Left lung (tissue), 10 donors: ENCODE results near the gene PGA5. TPM values are rescaled to one million over a fixed set of nuclear protein-coding genes. Genes with fewer than 3 reads are reported as not detected.
A peak's percentile ranks its signal among the peaks of the same experiment; 100 is the strongest.
"Not testable (repeated sequence)": the region's sequence is repeated elsewhere in the genome, so short reads cannot be mapped to it uniquely, and the experiment has no call there.

Experiments used
- ATAC-seq: fragments of 200-7000 bp; cut with Tn5 transposase; one replicate; pipeline ENCODE4 v1.9.1; 2020; ENCODE audit warnings: moderate library complexity
- DNase-seq, 4 donors: peaks; one replicate each; pipeline ENCODE4 v3.0.0-alpha.2; 2013 to 2020
- H3K27ac ChIP-seq, 2 donors: fragments of 200-600 bp; sonication (generic) in 1 of 2; one replicate each; pipeline versions ENCODE4 v1.5.0 to v1.8.0; 2020 to 2021
- H3K27me3 ChIP-seq, 2 donors: fragments of 200-600 bp; sonication (generic) in 1 of 2; one replicate each; pipeline versions ENCODE4 v1.5.0 to v1.8.0; 2020 to 2021
- H3K36me3 ChIP-seq, 2 donors: fragments of 200-600 bp; sonication (generic) in 1 of 2; one replicate each; pipeline versions ENCODE4 v1.5.0 to v1.8.0; 2020 to 2021
- H3K4me1 ChIP-seq, 2 donors: fragments of 200-600 bp; one replicate each; pipeline ENCODE4 v1.8.0; 2021
- H3K4me3 ChIP-seq, 2 donors: fragments of 200-600 bp; sonication (generic) in 1 of 2; one replicate each; pipeline versions ENCODE4 v1.5.0 to v1.8.0; 2020 to 2021; ENCODE audit warnings: mild to moderate bottlenecking in 1 of 2
- H3K9me3 ChIP-seq, 2 donors: fragments of 200-600 bp; sonication (generic) in 1 of 2; one replicate each; pipeline versions ENCODE4 v1.5.0 to v1.8.0; 2020 to 2021
- intact Hi-C, 2 donors: fragments of 100-400 bp; cut with DNase I; formaldehyde crosslinking; loops; one replicate each; pipeline versions ENCODE4 v1.11.2 to v1.14.2; 2022
- polyA plus RNA-seq, 6 donors: library from polyadenylated mRNA; unstranded; fragments of 120-200 nt; gene quantifications; one replicate each; pipeline ENCODE4 v1.2.1, GENCODE V29; 2013; ENCODE audit not compliant: insufficient read length in 6 of 6
- total RNA-seq, 2 donors: library from RNA; stranded (reverse); fragmentation: NEBNext Ultra II Directional; extraction: Animal tissue kit (Norgen Biotek cat#: 25700); gene quantifications; one replicate each; pipeline ENCODE4 v1.2.1, GENCODE V29; 2021
- TF ChIP-seq, protein P1 (sequence below), 2 donors: fragments of 200-600 bp; sonication (generic) in 1 of 2; IDR thresholded peaks; one replicate each; pipeline versions ENCODE4 v1.5.0 to v1.8.0; 2021; ENCODE audit warnings: antibody characterized with exemption in 2 of 2
- donor health status: DM: no; HTN: yes; CAD: no.
- donor health status: DM: no; HTN: no; CAD: no.

The PGA5 gene
- total and polyA plus RNA-seq, 8 donors = 0.30 to 0.47 (median 0.42) TPM; not detected in 4

DNA sequence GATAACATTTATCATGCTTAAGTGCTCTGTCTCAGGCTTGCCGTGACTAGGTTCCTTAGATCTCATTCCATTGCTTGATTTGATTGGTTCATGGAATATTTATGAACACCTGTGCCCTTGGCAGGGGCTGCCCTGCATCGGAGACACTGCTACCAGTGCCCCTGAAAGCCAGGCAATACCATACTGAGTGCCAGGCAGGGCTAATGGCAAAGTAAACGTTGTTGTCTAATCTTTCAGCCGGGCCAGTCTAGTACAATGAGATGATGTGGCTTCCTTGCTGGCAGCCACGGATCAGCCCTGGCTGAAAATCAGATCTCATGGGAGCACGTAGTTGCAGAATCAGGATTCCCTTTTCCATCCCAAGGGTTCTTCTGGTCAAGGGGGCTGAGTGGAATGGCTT, 42.6 kb upstream of the PGA5 start:
- TF ChIP-seq, protein P1, sequence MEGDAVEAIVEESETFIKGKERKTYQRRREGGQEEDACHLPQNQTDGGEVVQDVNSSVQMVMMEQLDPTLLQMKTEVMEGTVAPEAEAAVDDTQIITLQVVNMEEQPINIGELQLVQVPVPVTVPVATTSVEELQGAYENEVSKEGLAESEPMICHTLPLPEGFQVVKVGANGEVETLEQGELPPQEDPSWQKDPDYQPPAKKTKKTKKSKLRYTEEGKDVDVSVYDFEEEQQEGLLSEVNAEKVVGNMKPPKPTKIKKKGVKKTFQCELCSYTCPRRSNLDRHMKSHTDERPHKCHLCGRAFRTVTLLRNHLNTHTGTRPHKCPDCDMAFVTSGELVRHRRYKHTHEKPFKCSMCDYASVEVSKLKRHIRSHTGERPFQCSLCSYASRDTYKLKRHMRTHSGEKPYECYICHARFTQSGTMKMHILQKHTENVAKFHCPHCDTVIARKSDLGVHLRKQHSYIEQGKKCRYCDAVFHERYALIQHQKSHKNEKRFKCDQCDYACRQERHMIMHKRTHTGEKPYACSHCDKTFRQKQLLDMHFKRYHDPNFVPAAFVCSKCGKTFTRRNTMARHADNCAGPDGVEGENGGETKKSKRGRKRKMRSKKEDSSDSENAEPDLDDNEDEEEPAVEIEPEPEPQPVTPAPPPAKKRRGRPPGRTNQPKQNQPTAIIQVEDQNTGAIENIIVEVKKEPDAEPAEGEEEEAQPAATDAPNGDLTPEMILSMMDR (IDR thresholded peaks at IDR 0.05) = no peak
- ATAC-seq = no peak
- intact Hi-C loops = no loop called here

DNA sequence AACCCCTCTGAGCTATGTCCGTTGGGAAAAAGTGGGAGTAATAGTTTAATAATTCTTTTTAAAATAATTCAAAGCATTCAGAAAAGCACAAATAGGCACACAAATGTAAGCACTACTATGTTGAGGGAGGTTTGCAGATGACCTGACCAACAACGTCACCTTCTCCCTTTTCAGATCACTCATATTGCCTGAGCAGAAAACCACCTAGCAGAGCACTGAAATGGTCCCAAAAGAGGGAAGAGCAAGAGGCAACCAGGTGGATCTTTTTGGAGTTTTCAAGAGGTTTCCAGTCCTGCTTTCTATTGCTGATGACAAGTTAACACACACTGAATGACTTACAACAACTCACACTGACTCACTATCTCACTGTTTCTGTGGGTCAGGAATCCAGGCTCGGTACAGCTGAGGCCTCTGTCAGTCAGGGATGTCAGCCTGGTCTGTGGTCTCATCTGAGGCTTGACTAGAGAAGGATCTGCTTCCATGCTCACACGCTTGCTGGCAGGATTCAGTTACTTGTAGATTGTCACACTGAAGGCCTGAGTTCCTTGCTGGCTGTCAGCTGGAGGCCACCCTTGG, 41.9 kb upstream of the PGA5 start:
- DNase-seq = no peak
- Histone ChIP-seq H3K4me3 (no peak overlapping the region), H3K36me3 (no peaks in the 10 kb centered on the region), H3K4me1 (no peaks in the 10 kb centered on the region), H3K27me3 (peaks cover 0 to 33% of the 10 kb centered on the region in 2 donors), H3K9me3 (peaks cover 0 to 6% of the 10 kb centered on the region in 2 donors), H3K27ac (no peak overlapping the region)
- intact Hi-C loops = no loop called here
- TF ChIP-seq, protein P1 (IDR thresholded peaks at IDR 0.05) = no peak
- no peak for ATAC-seq

More for the DNA sequence above, 42.6 kb upstream of the PGA5 start:
- Histone ChIP-seq H3K27me3 (peaks cover 0 to 38% of the 10 kb centered on the region in 2 donors), H3K9me3 (peaks cover 0 to 6% of the 10 kb centered on the region in 2 donors), H3K27ac (no peak overlapping the region), H3K36me3 (no peaks in the 10 kb centered on the region), H3K4me1 (no peaks in the 10 kb centered on the region), H3K4me3 (no peak overlapping the region)
- peak in 1 of 4 donors; percentile 16 for DNase-seq

DNA sequence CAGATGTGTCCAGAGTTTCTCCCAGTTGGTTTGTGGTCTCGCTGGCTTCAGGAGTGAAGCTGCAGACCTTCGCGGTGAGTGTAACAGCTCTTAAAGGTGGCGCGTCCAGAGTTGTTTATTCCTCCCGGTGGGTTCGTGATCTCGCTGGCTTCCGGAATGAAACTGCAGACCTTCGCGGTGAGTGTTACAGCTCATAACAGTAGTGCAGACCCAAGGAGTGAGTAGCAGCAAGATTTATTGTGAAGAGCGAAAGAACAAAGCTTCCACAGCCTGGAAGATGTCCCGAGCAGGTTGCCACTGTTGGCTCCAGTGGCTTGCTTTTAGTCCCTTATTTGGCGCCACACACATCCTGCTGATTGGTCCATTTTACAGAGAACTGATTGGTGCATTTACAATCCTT, 39.5 kb upstream of the PGA5 start:
- Histone ChIP-seq H3K4me3 (no peak overlapping the region), H3K27ac (no peak overlapping the region), H3K27me3 (peaks cover 0 to 25% of the 10 kb centered on the region in 2 donors), H3K36me3 (no peaks in the 10 kb centered on the region), H3K9me3 (peaks cover 0 to 6% of the 10 kb centered on the region in 2 donors), H3K4me1 (peaks cover 0 to 3% of the 10 kb centered on the region in 2 donors)
- no peak for ATAC-seq
- intact Hi-C loops = no loop called here
- DNase-seq = no peak
- TF ChIP-seq, protein P1 (IDR thresholded peaks at IDR 0.05) = no peak

DNA sequence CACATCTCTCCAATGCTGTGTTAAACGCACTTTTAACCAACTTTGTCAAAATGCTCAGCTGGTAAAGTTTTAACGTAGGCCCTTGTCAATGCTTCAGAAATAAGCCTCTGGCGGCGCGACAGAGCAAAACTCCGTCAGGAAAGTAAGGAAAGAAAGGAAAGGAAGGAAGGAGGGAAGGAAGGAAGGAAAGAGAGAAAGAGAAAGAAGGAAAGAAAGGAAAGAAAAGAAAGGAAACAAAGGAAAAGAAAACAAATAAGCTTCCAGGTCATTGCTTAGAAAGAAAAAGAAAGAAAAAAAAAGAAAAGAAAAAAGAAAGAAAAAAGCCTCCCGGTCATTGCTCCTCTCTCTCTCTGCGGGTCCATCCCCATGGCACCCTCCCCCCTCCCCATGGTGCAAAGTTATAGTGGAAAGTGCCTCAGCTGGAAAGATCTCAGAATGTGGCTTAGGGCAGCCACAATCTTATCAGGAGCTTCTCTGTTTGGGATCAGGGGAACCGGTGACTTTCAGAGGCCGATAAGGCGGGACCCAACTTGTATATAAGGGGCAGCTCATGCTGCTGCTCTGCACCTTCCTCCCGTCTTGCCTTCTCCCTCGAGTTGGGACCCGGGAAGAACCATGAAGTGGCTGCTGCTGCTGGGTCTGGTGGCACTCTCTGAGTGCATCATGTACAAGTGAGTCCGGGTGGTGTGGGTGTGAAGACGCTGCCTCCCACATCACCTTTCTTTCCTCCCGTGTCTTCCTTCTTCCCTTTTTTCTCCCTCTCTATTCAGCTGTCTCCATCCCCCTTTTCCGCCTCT, 37.8 kb upstream of the PGA5 start, which contains the start of gene PGA3:
Gene PGA3, plus strand, starts transcription at position 566 of the 797 bp plus-strand sequence. Its CDS starts 50 bp downstream, at position 616.
- H3K36me3 ChIP-seq, H3K4me3 ChIP-seq, H3K9me3 ChIP-seq, H3K4me1 ChIP-seq, intact Hi-C loops, H3K27ac ChIP-seq: not testable (repeated sequence)
- peak in 1 of 4 donors; percentile 27 for DNase-seq
- H3K27me3 ChIP-seq = peaks cover 0 to 17% of the 10 kb centered on the region in 2 donors
- peak; percentile 15 for ATAC-seq

DNA sequence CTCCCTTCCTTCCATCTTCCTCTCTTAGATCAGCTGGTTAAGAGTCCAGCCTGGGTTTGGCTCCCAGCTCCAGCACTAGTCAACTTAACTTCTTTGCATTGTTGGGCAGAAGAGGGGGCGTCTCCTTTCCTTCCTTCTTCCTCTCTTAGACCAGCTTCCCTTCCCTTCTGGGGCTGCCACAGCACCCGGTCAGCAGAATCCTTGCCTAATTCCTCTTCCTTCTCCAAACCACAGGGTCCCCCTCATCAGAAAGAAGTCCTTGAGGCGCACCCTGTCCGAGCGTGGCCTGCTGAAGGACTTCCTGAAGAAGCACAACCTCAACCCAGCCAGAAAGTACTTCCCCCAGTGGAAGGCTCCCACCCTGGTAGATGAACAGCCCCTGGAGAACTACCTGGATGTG, 37.1 kb upstream of the PGA5 start:
- ATAC-seq = peak; percentile 62

DNA sequence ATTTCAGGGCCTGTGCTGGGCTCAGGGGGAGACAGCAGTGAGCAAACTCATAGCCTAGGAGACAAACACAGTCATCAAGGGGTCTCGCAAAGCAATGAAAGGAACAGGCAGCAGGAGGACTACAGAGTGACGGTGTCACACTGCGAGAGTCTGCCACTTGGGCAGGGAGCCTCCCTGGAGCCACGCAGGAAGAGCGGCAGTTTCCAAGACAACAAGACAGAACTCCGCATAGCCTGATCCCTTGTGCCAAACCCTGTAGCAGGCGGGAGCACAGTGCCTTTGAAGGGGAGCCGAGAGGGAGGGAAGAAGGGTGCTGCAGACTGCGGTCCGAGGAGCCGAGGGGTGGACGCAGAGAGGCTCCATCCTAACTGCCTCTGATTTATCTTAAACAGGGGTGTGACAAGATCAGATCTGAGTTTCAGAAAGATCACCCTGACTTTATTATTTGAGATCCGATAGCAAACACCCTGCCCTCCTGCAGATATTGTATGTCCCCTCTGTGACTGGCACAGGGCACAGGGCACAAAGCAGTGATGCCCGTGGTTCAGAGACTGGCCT, 36.4 kb upstream of the PGA5 start:
- ATAC-seq, H3K4me1 ChIP-seq, intact Hi-C loops, H3K36me3 ChIP-seq, H3K4me3 ChIP-seq, H3K27ac ChIP-seq, H3K9me3 ChIP-seq: not testable (repeated sequence)
- peaks cover 0 to 15% of the 10 kb centered on the region in 2 donors for H3K27me3 ChIP-seq
- DNase-seq = peak in 1 of 4 donors; percentile 61

More for the DNA sequence above, 37.1 kb upstream of the PGA5 start:
- H3K27me3 ChIP-seq = peaks cover 0 to 15% of the 10 kb centered on the region in 2 donors
- H3K9me3 ChIP-seq, H3K27ac ChIP-seq, intact Hi-C loops, H3K36me3 ChIP-seq, H3K4me1 ChIP-seq, DNase-seq, H3K4me3 ChIP-seq: not testable (repeated sequence)

DNA sequence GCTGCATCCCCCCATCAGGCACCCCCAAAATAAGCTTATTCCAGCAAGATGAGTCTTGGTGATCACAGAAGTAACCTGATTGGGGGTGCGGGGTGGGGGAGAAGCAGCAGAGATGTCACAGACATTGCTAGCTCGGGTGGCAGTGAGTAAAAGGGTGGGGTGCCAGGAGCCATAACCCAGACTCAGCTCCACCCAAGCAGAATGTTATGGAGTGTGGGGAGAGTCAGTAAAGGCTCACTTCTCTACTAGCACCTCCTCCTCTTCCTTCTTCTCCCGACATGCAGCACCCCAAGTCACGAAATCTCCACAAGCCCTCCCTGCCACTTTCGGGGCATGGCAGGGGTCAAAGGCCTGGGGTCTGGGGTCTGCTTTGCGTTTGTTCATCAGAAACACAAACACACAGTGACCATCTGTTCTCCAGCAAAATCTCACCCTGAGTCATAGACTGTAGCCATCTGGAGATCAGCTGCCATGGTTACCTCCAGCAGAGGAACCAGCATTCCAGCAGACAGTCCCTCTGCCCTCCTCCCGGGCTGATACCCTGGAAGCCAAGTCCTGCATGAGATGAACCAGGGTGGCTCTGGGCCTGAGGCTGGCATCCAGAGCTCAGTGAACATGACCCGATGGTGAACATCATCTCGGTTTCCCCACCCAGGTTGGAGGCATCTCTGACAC, 33.2 kb upstream of the PGA5 start:
- H3K4me3 ChIP-seq, H3K27ac ChIP-seq, intact Hi-C loops, ATAC-seq, DNase-seq, H3K9me3 ChIP-seq, H3K36me3 ChIP-seq, H3K4me1 ChIP-seq: not testable (repeated sequence)
- H3K27me3 ChIP-seq = peaks cover 0 to 14% of the 10 kb centered on the region in 2 donors

DNA sequence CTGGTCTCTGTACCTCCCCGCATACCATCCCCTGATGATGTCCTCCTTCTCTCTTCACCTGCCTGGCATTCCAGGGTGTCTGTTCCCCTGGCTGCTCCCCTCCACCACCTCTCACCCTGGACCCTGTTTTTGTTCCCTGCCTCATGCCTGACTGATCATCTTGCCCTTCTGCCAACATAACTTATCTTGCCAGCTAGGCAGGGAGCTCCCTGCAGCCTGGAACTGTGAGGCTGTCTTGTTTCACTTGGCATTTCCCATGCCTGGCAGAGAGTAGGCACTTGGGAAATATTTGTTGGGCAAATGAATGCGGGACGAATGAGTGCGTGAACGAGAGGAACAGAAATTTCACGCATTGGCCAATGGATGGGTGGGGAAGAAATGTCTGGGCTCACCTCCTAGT, 30.3 kb upstream of the PGA5 start:
- H3K9me3 ChIP-seq, DNase-seq, ATAC-seq, H3K36me3 ChIP-seq, H3K4me3 ChIP-seq, intact Hi-C loops, H3K4me1 ChIP-seq, H3K27ac ChIP-seq, H3K27me3 ChIP-seq: not testable (repeated sequence)

DNA sequence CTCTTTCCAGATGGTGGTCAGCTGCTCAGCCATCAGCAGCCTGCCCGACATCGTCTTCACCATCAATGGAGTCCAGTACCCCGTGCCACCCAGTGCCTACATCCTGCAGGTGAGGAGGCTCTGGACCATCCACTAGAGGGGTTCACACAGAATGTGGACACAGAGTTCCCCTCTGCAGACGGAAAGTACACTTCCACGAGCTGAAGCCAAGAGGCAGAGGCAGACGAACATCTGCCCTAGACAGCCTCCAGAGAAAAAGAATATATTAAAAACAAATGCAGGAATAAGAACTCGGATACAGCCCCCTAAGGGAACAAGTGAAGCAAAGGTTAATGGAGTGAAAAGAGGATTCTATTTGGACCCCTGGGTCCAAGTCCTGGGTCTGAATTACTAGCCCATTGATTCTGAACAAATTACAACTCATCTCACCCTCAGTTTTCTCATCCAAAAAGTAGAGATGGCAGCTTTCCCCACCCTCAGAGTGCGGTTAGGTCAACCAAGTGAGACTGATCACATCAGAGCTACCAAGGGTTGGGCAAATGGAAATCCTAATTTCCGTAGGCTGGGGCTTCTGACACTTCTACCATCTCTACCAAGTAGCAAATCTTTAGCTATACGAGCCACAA, 29.5 kb upstream of the PGA5 start:
- H3K36me3 ChIP-seq, H3K9me3 ChIP-seq, ATAC-seq, DNase-seq, H3K4me3 ChIP-seq, H3K27me3 ChIP-seq, H3K27ac ChIP-seq, intact Hi-C loops, H3K4me1 ChIP-seq: not testable (repeated sequence)
